NCI-H2171 treated with DMSO at 0.1 percent for 48 hours (cell line): ENCODE results near the gene IREB2.
"Not testable (repeated sequence)": the region's sequence is repeated elsewhere in the genome, so short reads cannot be mapped to it uniquely, and the experiment has no call there.

Experiments
- DNase-seq: peaks from one replicate; lab custom pipeline; 2025; lab: John Stamatoyannopoulos, UW

Gene IREB2, protein sequence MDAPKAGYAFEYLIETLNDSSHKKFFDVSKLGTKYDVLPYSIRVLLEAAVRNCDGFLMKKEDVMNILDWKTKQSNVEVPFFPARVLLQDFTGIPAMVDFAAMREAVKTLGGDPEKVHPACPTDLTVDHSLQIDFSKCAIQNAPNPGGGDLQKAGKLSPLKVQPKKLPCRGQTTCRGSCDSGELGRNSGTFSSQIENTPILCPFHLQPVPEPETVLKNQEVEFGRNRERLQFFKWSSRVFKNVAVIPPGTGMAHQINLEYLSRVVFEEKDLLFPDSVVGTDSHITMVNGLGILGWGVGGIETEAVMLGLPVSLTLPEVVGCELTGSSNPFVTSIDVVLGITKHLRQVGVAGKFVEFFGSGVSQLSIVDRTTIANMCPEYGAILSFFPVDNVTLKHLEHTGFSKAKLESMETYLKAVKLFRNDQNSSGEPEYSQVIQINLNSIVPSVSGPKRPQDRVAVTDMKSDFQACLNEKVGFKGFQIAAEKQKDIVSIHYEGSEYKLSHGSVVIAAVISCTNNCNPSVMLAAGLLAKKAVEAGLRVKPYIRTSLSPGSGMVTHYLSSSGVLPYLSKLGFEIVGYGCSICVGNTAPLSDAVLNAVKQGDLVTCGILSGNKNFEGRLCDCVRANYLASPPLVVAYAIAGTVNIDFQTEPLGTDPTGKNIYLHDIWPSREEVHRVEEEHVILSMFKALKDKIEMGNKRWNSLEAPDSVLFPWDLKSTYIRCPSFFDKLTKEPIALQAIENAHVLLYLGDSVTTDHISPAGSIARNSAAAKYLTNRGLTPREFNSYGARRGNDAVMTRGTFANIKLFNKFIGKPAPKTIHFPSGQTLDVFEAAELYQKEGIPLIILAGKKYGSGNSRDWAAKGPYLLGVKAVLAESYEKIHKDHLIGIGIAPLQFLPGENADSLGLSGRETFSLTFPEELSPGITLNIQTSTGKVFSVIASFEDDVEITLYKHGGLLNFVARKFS

GRCh38 chr15:78437762-78438618 lies at the start of gene IREB2:
TSS of gene IREB2 (plus strand) at chr15:78438216. CDS start at chr15:78438338, 122 bp downstream.
- peak; percentile 99 for DNase-seq

DNA sequence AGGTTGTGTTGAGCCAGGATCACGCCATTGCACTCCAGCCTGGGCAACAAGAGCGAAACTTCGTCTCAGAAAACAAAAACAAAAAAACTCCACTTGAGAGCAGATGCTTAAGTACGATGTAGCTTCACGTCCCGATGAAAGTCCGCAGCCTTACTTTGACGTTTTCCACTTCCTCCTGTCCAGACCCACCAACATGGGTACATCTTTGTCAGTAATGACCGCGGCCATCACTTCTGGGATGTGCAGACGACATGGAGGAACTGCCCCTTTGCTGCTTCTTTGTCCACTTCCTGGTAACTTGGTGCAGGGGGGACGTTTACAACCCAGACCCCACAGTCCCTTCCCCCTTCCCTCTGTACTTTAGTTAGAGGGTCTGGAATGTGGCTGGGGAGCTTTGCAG lies 49.2 kb upstream of the IREB2 start:
- no peak for DNase-seq

DNA sequence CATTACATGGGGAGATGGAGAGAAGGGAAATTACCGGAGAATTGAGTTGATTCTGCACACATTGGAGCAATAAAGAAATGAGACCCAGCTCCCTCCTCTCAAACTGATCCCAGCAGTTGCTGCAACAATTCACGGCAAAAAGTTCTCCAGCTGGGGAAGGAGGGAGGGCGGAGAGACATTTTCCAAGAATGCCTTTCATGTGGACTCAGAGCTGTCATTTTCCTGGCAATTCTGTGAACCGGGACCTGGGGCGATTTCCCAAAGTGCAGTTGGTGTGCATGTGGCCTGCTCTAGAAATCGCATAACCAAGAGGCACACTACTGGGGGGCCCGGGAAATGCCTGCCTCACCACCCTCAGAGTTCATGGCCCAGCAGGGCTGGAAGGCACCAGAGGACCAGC lies 48.7 kb upstream of the IREB2 start:
- DNase-seq, result no peak

GRCh38 chr15:78389738-78390137 lies 48.3 kb upstream of the IREB2 start:
- DNase-seq, result no peak

DNA sequence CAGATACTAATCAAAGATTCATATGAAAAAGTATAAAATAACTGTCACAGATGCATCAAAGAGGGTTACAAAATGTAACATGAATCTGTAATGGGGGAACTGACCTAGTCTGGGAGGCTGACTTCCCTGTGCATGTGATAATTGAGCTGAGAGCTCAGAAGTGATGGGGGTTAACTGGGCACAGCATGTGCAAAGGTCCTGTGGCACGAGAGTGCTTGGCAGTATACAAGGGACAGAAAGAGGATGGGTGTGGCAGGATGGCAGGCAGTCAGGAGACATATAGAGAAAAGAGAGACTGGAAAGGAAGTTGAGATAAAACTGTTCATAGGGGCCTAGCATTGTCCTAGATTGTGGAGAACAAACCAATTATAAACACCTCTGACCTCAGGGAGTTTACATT lies 47.8 kb upstream of the IREB2 start:
- DNase-seq, result no peak

- no peak for DNase-seq
Observed at GRCh38 chr15:78390826-78391225, 47.2 kb upstream of the IREB2 start.

GRCh38 chr15:78391781-78392180 lies 46.2 kb upstream of the IREB2 start:
- no peak for DNase-seq

DNA sequence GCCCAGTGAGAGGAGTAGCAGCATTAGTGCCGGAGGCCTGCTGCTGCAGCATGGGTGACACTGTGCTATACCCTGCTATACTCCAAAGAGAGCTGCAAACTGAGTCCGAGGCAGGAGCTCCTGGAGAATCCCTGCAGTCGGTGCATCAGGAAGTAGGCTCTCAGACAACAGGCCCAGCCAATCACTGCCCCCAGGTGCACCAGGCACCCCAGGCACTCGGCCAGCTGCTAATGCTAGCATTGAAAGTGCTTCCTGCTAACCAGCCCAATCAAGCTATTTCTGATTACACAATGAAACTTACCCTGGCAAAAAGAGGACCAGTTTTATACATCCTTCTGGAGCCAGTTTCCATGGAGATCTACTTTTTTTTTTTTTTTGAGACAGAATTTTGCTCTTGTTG lies 45.6 kb upstream of the IREB2 start:
- DNase-seq, result peak; percentile 58

DNA sequence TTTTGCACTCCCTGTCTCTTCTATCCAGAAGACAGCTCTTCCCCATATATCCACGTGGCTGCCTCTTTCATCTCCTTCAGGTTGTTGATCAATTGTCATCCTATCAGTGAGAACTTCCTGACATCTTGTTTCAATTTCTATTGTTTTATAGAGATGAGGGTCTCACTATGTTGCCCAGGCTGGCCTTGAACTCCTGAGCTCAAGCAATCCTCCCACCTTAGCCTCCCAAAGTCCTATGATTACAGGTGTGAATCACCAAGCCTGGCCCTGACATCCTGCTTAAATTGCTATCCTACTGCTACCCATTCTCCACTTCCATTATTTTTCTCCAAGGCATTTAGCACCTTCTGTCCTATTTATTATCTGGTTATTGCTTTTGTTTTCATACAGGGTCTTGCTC lies 44.9 kb upstream of the IREB2 start:
- DNase-seq, result no peak

DNA sequence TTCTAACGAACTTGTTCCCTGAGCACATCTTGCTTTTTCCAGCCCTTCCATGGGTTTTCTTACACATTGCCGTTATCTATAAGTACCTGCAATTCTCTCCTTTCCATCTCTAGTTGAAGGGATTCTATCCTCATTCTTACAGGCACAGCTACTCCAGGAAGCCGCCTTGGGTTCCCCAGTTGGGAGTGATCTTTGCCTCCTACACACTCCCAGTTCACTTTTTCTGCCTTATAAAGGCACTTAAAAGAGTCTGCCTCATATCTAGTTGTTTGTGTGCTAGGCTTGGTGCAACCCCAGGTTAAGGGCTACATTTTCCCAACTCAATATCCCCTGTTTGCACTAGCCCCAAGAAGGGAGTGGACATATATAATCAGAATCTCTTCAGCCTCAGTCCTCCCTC lies 44.0 kb upstream of the IREB2 start:
- no peak for DNase-seq

GRCh38 chr15:78394981-78395616 lies 42.9 kb upstream of the IREB2 start:
- DNase-seq, result peak; percentile 82

GRCh38 chr15:78396186-78396814 lies 41.7 kb upstream of the IREB2 start:
- DNase-seq, result no peak

DNA sequence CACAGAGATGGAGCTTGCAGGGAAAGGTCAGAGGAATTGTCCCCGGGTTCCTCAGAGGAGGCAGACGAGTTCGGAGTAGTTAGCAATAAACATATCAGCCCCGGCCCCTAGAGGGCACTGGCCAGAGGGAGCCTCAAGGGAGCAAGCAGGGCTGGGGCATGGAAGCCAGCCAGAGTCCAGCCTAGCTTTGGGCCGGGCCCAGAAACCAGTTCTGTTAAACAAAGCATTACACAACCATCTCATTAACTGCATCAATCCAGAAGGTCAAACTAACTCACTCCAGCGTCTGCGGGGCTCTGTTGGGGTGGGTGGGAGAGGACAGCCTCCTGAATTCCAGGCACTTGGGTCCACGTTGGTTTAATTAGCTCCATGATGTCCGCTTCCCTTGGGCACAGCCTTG lies 41.0 kb upstream of the IREB2 start:
- DNase-seq, result no peak

DNA sequence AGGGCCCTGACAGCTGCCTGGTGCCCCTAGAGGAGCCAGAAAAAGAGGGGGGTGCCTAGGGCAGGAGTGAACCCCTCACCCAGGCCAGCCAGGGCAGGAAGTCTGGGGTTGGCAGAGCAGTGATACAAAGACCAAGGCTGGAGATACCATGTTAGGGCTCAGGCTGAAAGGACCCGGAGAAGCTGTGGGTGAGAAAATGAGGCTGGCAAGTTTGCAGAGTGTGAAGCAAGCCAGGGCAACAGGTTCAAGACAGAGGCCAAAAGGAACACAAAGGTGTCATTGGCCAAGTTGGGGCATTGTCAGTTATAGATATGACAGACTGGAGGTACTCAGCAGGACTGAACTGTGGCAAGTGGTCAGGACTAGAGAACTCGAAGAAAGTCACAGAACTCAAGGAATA lies 40.6 kb upstream of the IREB2 start:
- no peak for DNase-seq

DNA sequence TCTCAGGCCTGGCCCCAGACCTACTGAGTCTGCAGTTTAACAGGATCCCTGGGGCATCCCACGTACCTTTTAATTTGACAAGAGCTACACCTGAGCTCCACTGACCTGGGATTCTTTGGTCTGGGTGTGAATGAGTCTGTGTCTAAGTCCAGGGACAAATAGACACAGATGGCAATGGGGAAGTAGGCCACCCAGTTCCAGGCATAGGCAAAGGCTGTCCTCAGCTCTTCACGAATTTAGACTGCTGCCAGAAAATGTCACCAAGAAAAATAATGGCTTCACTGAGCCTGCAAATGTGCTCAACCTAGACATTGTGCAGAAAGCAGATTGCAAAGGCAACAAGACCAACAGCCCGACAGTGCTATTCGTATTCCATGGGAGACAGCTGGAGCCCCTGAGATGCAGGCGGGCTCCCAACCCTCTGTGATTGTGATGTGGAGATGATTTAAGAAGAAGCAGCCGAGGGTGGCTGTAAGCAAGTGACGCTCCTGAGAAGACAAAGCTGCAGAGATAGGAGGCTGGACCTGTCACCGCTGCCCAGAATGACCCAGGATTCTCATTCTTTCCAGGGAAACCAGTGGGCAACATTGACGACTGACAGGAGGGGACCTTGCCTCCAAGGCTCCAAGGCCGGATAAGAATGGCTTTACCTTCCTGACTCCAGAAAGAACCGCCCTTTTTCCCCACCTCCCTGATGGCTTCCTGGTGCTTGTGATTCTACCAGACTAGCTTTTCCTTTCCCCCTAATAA lies 39.8 kb upstream of the IREB2 start:
- no peak for DNase-seq

- no peak for DNase-seq
Observed at GRCh38 chr15:78399091-78399490, 38.9 kb upstream of the IREB2 start.

GRCh38 chr15:78402061-78402610 lies 35.9 kb upstream of the IREB2 start:
- DNase-seq, result no peak

DNA sequence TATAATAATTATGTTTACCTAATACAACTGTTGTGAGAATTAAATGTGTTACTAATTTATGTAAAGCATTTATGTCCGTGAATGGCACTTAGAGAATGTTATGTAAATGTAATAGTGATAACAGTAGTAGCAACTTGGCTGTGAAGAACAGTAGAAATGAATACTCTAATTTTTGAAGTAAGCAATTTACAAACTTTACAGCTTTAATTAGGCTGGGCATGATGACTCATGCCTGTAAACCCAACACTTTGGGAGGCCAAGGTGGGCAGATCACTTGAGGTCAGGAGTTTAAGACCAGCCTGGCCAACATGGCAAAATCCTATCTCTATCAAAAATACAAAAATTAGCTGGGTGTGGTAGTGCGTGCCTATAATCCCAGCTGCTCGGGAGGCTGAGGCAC lies 33.9 kb upstream of the IREB2 start:
- no peak for DNase-seq

DNA sequence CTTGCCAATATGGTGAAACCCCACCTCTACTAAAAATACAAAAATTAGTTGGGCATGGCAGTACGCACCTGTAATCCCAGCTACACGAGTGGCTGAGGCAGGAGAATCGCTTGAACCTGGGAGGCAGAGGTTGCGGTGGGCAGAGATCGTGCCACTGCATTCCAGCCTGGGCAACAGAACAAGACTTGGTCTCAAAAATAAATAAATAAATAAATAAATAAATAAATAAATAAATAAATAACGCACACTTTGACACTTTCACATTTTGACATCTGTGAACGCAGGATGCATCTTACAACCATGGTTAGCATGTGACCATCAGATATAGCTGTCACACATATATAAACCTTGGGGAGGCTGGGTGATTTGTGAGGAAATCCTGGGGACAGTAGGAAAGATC lies 33.2 kb upstream of the IREB2 start:
- not testable (repeated sequence) for DNase-seq

- DNase-seq, result no peak
Observed at GRCh38 chr15:78405336-78405924, 32.6 kb upstream of the IREB2 start.
